HG03135 (cell line): ENCODE results near the gene CDC42EP3.
A peak's percentile ranks its signal among the peaks of the same experiment; 100 is the strongest.

Experiments used
- ATAC-seq: cut with Tn5 transposase; IDR thresholded peaks from one replicate; pipeline ENCODE4 v1.9.1; 2021; ENCODE audit warnings: mild to moderate bottlenecking, moderate library complexity; ENCODE audit not compliant: unreplicated experiment

CDC42EP3 gene

DNA sequence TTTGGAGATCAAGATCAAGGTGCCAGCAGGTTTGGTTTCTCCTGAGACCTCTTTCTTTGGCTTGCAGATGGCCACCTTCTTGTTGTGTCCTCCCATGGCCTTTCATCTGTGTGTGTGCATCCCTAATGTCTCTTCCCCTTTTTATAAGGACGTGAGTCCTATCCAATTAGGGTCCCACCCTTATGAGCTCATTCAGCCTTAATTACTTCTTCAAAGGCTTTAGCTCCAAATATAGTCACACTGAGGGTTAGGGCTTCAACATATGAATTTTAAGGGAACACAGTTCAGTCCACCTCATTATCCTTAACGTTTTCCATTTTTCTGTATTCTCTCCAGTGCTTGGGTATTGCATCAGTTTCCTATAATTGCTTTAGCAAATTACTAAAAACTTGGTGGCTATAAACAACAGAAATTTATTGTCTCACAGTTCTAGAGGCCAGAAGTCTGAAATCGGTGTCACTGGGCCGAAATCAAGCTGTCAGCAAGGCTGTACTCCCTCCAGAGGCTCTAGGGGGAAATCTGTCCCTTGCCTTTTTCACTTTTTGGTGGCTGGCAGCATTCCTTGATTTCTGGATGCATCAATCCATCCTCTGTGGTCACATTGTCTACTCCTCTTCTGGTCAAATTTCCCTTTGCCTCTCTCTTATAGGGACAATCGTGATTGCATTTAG lies 34.1 kb downstream of the CDC42EP3 start:
- ATAC-seq, result no peak

DNA sequence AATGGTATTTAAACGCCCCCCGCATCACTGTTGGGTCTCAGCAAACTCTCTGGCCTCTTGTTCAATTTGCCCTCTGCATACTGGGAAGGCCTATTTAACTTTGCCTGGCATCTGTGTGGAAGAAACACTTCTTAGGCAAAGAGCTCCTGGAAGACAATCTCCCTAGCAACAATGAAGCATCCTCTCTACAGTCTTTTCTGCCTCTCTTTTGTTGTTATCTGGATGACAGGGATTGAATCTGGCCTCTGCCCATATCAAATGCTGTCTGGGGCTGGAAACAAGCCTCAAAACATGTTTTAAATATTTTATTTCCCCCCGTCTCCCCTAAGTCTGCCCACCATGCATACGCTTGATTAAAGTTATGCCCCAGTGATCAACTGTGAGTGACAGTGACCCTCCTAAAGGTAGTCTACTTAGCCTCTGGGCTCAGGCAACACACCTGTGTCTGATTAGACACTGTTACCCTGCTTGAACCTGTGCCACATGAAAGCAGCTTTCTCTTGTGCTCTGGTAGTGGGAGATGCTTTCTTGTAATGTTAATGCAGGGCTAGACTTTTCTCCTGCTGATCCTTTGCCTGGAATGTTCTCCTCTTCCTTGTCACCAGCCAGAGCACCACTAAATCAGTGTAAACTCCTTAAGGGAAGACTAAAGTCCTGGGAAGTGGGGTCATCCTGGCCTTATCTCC lies 34.9 kb downstream of the CDC42EP3 start:
- ATAC-seq, result no peak

DNA sequence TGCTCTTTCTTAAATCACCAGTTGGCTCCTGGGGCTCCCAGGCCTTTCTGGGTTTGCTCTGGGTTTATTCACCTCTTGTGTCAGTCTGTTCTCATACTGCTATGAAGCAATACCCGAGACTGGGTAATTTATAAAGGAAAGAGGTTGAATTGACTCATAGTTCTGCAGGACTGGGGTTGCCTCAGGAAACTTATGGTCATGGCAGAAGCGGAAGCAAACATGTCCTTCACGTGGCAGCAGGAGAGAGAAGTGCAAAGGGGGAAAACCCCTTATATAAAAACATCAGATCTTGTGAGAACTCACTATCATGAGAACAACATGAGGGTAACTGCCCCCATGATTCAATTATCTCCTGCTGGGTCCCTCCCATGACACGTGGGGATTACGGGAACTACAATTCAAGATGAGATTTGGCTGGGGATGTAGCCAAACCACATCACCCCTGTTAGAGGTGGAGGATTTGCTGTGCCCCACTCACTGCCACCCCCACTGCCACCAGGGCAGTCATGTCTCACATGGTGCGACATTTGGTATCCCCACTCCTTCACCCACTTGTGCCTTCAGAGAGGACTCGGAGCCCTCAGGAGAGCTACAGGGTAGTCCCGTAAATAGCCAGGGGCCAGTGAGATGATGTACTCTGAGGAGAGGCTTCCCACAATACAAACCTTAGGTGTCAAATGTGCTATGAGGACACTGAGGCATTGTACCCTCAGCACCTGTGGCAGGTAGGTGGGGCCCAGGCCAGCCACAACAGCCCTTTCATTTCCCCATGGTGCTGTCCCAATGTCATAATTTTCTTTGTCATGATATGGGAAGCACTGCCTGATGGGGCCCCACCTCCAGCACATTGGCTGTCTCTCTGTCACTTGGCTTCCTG lies 35.7 kb downstream of the CDC42EP3 start:
- peak; percentile 80 for ATAC-seq

DNA sequence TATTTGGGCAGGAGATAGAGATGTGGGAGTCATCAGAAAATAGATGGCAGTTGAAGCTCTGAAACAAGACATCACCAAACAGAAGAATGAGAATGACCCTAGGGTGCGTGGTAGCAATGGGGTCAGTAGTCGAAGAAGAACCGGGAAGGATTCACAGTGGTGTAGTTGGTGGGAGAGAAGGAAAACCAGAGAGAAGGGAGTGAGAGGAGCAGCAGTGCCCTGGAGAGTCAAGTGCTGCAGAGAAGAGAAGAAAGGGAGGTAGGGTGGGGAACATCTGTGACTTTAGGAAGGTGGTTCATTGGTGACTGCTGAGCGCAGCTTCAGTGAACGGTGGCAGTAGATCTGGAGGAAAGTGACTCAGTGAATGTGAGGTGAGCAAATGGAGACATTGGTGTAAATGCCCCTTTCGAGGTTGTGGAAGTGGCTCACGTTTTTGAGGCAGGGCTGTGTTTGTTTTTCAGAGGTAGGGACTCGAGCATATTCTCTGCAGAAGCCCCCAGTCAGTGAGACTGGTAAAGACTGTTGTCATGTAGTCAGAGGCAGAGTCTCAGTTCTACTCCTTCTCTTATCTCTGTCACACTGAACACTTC lies 36.4 kb downstream of the CDC42EP3 start:
- no peak for ATAC-seq

DNA sequence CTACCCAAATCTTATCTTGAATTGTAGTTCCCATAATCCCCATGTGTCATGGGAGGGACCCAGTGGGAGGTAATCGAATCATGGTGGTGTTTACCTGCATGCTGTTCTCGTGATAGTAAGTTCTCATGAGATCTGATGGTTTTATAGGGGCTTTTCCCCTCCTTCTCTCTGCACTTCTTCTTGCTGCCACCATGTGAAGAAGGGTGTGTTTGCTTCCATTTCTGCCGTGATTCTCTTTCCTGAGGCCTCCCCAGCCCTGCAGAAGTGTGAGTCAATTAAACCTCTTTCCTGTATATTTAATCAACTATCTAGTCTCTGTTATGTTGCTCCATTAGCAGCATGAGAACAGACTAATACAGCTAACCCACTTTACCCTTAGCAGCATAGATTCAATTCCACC lies 37.6 kb downstream of the CDC42EP3 start:
- no peak for ATAC-seq

DNA sequence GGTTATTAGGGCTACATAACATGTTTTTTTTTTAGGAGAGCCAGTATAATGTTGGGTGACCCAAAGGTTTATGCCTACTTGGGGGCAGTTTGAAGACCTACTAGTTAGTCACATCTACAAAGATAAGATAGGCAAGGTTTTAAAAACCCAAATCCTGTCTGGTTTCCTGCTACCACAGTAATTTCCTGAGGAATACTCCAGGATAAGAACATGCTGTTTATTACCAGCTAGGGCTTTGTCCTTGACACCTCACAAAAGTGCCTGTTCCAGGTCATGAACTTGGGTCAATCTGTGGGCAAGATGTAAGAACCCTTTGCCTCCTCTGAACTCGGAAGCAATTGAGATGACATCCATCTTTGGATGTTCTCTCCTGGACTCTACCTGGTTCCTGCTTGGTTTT lies 38.2 kb downstream of the CDC42EP3 start:
- ATAC-seq, result no peak

DNA sequence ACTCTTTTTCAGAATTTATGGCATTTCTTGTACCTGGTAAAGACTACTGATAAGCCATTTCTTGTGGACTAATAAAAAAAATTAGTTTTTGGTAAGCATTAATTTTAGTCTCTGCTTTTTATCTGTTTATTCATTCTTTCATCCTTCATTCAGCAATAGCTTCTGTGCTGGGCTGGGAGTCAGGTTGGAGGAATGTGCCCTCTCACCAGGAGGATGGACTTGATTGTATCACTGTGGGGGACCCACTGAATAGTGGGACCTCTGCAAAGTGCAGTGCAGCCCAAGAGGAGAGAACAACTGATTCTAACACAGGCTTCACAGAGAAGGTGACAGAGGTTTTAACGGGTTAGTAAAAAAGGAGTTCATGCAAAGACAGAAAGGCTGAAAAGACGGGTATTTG lies 39.1 kb downstream of the CDC42EP3 start:
- ATAC-seq, result no peak

DNA sequence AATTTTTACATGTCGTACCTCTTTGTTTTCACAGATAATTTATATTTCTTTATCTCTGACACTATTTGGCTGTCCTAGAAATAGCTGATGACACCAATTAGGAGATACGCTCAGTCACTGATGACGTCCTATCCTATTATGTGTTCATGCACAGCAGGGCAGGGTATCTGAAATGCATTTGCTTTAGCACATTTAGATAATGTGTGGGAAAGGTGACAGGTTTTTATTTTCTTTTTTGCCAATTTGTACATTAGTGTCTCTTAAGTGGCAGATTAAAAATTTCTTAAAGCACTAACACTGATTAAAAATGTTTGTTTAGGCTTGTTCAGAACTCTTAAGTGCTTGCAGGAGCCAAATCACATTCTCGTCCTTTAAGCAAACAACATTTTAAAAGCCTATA lies 39.7 kb downstream of the CDC42EP3 start:
- no peak for ATAC-seq

DNA sequence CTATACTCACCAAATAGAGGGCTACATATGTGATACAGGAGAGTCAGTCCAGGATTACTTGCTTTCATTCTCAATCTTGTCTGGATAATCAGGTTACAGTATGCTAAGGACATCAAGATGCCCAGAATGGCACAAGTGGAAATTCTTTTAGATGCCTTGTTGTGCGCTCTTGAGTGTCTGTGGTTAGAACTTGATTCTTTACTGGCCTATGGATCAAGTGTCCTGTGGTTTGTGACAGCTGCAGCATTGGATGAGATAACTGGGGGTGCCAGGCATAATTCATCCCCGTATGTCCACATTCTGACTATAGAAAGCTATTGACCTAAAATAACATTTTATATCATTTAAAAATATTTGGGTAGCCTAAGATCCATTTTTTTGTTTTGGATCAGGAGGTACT lies 40.1 kb downstream of the CDC42EP3 start:
- no peak for ATAC-seq

DNA sequence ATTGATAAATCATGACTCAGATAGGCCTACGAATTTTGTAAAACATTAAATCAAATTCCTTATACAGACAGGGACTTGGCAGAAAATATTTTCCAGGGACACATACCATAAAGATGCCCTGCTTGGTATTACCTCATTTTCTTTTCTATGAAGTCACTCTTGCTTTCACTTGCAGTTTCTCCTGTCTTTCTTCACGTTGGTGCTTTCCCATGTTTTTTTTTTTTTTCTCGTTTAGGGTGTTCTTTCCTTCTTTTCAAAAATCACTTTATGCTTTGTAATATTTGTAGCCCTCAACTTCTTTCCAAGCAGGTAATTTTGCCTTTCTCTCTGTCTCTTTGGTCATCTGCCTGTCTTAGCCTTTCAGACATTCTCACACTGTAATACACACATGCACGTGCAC lies 40.7 kb downstream of the CDC42EP3 start:
- no peak for ATAC-seq

DNA sequence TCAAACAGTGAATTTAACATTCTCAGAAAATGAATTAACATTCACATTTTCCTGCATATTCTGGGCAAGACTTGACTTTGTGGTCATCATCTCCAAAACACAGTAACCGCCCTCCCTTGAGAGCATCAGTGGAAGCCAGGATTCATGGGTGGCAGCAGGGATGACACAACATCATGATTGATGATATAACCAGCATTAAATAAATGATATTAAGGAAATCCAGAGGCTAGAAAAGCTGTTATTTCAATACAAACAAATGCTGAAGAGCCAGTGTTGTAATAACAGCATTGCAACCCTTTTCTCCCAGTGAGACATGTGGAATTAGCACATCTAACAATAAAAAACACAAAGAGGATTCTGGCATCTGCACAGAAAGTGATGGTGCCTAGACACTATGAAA lies 41.1 kb downstream of the CDC42EP3 start:
- no peak for ATAC-seq

DNA sequence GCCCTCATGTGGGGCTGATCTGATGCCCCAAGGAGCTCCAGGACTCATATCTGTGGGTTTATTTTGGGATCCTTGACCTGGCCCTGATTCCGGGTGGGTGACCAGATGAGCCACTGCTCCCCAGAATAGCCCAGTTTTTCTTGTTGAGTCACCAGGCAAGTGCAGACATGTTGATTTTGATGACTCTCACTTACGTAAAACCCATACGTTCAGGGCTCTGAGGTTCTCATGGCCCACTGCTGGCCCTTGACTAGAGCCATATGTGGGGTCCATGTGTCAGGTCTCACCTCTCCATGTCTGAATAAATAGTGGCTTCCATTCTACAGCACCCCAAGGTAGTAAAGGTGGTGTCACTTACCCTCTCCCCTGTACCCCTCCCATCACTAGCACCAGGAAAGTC lies 41.9 kb downstream of the CDC42EP3 start:
- no peak for ATAC-seq

DNA sequence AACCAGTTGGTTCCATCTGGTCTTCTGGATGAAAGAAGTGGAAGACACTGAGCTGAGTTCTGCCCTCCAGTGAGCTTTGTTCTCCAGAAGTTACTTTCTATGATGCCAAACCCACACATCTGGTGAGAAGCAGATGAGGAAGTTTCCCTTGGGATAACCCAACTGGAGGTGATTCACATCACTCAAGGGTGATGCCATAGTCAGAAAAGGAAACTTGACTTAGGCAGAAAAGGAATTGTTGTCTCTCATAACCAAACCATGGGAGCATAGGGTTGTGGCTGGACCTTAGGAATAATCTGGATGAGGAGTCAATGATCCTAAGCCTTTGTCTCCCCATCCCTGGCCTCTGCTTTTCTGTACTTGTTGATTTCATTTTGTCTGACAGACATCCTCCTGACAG lies 43.7 kb downstream of the CDC42EP3 start:
- ATAC-seq, result no peak

DNA sequence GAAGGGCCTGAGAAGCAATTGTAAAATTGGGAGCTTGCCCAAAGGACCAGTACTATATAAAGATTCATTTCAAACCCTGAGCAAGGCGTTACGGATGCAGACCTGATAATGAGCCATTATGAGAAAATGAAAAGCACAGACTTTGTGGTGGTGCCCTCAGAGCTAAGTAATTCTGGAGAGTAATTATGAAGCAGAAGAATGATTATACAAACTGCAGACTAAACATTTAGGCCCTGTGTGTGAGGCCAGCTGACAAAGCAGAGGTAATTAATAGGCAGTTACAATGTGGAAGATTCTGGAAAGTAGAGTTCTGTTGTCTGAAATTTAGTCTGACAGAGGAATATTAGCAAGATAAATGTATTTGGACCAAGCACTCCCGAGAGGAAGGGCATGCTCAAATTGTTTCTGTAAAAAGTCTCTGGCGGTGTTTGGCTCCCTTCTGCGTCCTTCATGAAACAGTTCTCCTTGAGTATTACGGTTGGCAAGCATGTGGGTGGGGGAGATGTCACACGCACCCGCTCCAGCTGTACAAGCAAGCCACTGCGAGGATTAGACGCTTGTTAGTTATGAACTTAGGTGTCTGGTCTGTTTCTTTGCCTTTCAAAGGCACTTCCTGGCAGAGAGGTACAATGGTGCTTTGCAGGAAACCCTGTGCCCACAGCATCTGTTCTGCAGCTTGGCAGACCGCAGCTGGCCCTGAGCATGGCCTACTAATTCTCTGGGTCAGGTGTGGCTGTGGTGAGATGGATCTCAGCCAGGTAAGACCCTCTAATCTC lies 45.5 kb downstream of the CDC42EP3 start:
- ATAC-seq, result peak; percentile 45

DNA sequence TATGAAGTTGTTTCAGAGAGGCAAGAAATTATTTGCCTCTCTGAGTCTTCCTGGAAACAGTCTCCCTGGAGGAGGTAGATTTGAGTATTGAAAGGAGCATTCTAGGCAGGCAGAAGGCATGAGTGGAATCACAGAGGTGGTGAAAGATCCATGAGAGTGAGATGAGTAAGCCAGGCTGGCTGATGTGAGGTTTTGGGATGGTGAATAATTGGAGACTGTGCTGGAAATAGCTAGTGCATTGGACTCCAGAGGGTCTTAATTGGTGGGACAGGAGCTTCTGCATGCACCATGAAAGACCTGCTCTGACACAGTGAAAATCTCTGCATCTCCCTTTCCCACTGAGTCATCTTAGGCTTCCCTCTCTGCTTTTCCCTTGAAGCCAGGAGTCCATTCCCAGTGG lies 46.3 kb downstream of the CDC42EP3 start:
- no peak for ATAC-seq

DNA sequence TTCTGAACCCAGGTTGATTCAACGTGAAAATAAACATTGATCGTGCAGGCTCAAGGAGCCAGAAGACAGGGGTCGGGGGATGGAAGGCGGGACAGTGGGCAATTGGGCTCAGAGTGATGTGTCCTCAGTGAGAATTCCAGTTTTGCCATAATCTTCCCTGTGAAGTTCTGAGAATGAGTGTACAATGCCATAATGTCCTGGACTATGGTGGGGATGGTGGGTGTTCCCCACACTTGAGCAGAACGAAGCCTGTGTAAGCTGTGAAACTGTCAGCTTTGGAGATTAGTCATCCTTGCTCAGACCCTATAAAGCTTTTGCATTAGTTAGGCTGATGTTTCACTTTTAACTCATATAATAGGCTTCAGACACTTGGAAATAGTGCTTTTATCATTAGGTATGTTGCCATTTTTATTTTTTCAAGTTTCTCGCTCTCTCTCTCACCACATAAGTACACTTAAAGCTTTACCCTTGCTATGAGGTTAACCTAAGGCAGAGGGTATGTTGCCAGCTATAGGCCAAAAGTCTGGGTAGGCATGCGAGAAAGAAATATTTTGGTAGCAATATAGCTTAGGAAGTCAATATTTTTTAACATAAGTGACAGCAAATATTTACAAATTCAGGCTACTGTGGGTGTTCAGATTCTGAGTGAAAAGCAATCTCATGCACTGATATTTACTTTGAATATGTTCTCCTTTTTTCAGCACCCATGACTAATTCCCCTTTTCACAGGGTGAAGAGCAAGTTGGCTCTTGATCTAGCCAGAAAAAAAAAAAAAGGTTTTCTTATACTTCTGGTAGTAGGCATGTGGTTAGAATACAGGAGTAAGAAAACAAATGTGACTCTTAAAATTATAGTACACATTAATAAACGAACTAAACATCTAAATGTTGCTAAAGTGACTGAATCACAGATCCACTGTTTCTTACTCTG lies 47.2 kb downstream of the CDC42EP3 start:
- peak; percentile 76 for ATAC-seq

DNA sequence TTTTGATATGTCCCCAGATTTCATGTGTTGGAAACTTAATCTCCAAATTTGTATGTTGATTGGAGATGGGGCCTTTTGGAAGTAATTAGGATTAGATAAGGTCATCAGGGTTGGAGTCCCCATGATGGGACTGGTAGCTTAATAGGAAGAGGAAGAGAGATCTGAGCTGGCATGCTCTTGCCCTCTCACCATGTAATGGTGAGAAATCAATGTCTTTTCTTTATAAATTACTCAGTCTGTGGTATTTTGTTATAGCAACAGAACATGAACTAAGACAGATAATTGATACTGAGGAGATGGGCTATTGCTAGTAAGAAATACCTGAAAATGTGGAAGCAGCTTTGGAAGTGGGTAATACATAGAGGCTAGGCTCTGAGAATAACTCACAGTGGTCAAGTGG lies 48.0 kb downstream of the CDC42EP3 start:
- no peak for ATAC-seq

DNA sequence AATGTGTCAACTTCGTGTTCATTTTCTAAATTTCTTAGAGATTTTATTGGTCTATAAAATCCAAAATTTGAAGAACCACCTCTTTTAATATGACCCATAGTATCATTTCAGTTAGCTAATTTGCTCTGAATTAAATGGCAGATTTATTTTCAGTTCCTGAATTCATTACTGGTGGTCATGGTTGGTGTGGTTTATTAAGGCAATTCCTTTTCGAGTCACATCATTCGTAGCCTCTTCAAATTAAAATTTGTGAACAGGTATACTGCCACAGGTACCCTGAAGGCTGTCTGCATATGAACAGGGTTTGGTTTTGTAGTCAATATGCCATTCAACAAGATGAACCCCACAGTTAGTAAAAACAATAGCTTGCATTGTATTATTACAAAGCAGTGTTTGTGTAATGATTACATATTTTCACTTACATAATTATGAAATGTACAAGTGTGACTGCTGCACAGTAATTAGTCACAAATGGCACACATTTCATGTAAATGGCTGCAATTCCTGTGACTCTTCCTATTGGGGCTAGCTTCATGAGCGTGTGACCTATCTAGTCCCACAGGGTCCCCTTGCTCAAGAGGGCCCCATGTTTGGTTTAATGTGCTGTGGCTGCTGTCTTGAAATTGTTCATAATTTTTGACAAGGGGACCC lies 48.9 kb downstream of the CDC42EP3 start:
- ATAC-seq, result no peak

DNA sequence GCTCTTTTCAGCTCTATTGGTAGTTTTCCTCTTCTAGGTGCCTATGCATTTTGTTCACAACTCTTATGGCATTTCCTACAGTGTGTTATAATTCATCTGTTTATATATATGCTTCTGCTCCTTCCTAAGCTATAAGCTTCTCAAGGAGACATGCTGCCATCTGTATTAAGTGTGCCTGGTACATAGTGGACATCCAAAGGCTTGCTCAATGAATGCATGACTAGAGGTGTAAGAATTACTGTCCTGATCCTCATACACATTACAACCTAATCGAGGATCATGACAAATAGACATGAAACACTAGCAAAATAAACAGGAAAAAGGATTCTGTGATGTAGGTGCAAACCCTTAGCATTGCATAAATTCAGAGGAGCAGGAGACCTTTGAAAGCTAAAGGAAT lies 50.2 kb downstream of the CDC42EP3 start:
- no peak for ATAC-seq
